Left lung (tissue), 10 donors: ENCODE results near the gene HGS. TPM values are rescaled to one million over a fixed set of nuclear protein-coding genes. Genes with fewer than 3 reads are reported as not detected.

ENCODE experiments used
- ATAC-seq: fragments of 200-7000 bp; cut with Tn5 transposase; one replicate; pipeline ENCODE4 v1.9.1; 2020; ENCODE audit warnings: moderate library complexity
- DNase-seq, 4 donors: peaks; one replicate each; pipeline ENCODE4 v3.0.0-alpha.2; 2013 to 2020
- H3K27ac ChIP-seq, 2 donors: fragments of 200-600 bp; sonication (generic) in 1 of 2; one replicate each; pipeline versions ENCODE4 v1.5.0 to v1.8.0; 2020 to 2021
- H3K27me3 ChIP-seq, 2 donors: fragments of 200-600 bp; sonication (generic) in 1 of 2; one replicate each; pipeline versions ENCODE4 v1.5.0 to v1.8.0; 2020 to 2021
- H3K36me3 ChIP-seq, 2 donors: fragments of 200-600 bp; sonication (generic) in 1 of 2; one replicate each; pipeline versions ENCODE4 v1.5.0 to v1.8.0; 2020 to 2021
- H3K4me1 ChIP-seq, 2 donors: fragments of 200-600 bp; one replicate each; pipeline ENCODE4 v1.8.0; 2021
- H3K4me3 ChIP-seq, 2 donors: fragments of 200-600 bp; sonication (generic) in 1 of 2; one replicate each; pipeline versions ENCODE4 v1.5.0 to v1.8.0; 2020 to 2021; ENCODE audit warnings: mild to moderate bottlenecking in 1 of 2
- H3K9me3 ChIP-seq, 2 donors: fragments of 200-600 bp; sonication (generic) in 1 of 2; one replicate each; pipeline versions ENCODE4 v1.5.0 to v1.8.0; 2020 to 2021
- intact Hi-C, 2 donors: fragments of 100-400 bp; cut with DNase I; formaldehyde crosslinking; loops; one replicate each; pipeline versions ENCODE4 v1.11.2 to v1.14.2; 2022
- polyA plus RNA-seq, 6 donors: library from polyadenylated mRNA; unstranded; fragments of 120-200 nt; gene quantifications; one replicate each; pipeline ENCODE4 v1.2.1, GENCODE V29; 2013; ENCODE audit not compliant: insufficient read length in 6 of 6
- total RNA-seq, 2 donors: library from RNA; stranded (reverse); fragmentation: NEBNext Ultra II Directional; extraction: Animal tissue kit (Norgen Biotek cat#: 25700); gene quantifications; one replicate each; pipeline ENCODE4 v1.2.1, GENCODE V29; 2021
- TF ChIP-seq, protein P1 (sequence below), 2 donors: fragments of 200-600 bp; sonication (generic) in 1 of 2; IDR thresholded peaks; one replicate each; pipeline versions ENCODE4 v1.5.0 to v1.8.0; 2021; ENCODE audit warnings: antibody characterized with exemption in 2 of 2
- donor health status: DM: no; HTN: yes; CAD: no.
- donor health status: DM: no; HTN: no; CAD: no.

HGS gene
- total and polyA plus RNA-seq, 8 donors = 72.9 to 123 (median 88.2) TPM

DNA sequence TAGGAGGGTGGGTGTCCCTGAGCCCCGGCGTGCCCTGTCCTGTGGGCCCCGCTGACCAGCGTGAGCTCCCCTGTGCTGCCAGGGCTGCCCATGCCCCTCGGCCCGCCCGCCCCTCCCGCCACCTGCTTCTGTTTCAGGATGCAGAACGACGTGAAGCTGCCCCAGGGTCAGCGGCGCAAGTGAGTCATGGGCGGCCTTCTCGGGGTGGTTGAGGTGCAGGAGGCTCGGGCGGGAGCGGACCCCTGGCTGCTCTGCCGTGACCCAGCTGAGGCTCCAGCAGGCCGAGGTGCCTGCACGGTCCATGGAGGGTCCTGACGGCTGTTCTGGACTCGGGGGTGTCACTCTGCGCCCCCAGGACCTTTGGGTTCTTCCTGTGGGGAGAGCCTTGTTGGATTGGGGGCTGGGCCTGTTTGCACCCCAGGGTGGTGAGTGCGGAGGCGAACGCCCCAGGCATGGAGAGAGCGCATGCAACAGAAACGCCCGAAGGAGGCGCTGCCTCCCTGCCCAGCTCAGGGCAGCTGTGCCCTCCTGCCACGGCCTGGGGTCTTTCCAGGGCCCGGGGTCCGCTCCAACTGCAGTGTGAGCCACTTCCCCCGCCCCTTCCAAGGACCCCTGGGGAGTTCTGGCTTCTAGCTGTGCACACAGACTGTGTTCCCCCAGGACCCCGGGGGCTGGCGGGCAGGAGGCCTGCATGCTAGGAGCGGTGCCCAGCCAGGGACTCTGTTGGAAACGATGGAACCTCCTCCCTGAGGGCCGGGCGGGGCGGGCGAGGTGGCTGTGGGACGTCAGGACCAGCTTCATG, 32.3 kb downstream of the HGS start:
- H3K4me1 ChIP-seq = peaks cover 15 to 28% of the 10 kb centered on the region in 2 donors
- TF ChIP-seq, protein P1, sequence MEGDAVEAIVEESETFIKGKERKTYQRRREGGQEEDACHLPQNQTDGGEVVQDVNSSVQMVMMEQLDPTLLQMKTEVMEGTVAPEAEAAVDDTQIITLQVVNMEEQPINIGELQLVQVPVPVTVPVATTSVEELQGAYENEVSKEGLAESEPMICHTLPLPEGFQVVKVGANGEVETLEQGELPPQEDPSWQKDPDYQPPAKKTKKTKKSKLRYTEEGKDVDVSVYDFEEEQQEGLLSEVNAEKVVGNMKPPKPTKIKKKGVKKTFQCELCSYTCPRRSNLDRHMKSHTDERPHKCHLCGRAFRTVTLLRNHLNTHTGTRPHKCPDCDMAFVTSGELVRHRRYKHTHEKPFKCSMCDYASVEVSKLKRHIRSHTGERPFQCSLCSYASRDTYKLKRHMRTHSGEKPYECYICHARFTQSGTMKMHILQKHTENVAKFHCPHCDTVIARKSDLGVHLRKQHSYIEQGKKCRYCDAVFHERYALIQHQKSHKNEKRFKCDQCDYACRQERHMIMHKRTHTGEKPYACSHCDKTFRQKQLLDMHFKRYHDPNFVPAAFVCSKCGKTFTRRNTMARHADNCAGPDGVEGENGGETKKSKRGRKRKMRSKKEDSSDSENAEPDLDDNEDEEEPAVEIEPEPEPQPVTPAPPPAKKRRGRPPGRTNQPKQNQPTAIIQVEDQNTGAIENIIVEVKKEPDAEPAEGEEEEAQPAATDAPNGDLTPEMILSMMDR (IDR thresholded peaks at IDR 0.05) = no peak
- DNase-seq (no peak), ATAC-seq (no peak)
- intact Hi-C loops = no loop called here
- no peaks in the 10 kb centered on the region for H3K9me3 ChIP-seq
- H3K27ac ChIP-seq = no peak overlapping the region
- H3K4me3 ChIP-seq = no peak overlapping the region
- H3K36me3 ChIP-seq = peaks cover 0 to 28% of the 10 kb centered on the region in 2 donors
- no peaks in the 10 kb centered on the region for H3K27me3 ChIP-seq

DNA sequence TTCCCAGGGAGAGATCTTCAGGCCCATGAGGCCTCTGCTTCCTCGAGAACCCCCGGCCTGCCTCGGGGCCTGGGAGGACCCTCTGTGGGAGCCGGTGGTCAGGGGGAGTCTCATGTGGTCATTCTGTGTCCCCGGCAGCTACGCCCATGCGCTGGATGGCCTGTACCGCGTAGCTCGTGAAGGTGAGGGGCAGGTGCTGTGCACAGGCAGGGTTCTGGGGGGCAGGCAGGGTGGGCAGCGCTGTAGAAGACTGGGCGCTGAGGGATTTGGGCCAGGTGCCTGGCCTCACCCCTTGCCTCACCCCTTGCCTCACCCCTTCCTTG, 32.8 kb downstream of the HGS start:
- intact Hi-C loops = no loop called here
- H3K27ac ChIP-seq = no peak overlapping the region
- DNase-seq = no peak

DNA sequence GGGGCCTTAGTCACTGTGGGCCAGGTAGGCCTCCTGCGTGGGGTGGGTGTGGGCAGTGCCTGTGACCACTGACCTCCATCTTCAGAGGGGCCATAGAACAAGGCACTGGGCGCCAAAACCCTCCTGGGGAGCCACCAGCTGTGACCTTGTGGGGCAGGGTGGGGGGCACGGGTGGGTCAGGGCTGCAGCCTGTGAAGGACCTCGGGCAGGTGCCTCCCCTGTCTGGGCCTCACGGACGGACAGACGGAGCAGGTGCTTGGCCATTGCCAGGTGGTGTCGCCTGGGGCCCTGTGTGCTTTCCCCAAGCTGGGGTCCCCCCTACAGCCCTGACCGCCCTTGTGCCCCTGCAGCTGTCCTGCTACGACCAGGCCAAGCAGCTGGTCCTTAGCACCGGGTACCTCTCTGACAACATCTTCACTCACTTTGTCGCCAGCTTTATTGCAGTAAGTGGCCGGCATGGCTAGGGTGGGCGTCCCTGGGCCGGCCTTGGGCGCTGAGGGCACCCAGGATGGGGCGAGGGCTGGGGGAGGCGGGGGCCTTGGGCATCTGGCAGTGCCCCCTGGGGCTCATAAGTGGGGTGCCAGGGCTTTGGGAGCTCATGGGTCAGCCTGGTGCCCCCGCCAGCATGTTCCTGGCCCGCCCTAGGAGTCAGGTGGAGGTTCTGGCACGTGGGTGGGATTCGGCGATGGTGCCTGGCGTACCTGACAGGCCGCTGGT, 33.4 kb downstream of the HGS start:
- ATAC-seq = no peak
- TF ChIP-seq, protein P1 (IDR thresholded peaks at IDR 0.05) = no peak
- Histone ChIP-seq H3K27me3 (peaks cover 0 to 1% of the 10 kb centered on the region in 2 donors), H3K9me3 (no peaks in the 10 kb centered on the region), H3K4me1 (peaks cover 12 to 27% of the 10 kb centered on the region in 2 donors), H3K27ac (no peak overlapping the region), H3K36me3 (peaks cover 0 to 28% of the 10 kb centered on the region in 2 donors), H3K4me3 (no peak overlapping the region)
- DNase-seq = no peak
- intact Hi-C loops = no loop called here

More for the DNA sequence above, 32.8 kb downstream of the HGS start:
- no peaks in the 10 kb centered on the region for H3K27me3 ChIP-seq
- H3K4me1 ChIP-seq = peaks cover 10 to 26% of the 10 kb centered on the region in 2 donors
- no peak overlapping the region for H3K4me3 ChIP-seq
- H3K9me3 ChIP-seq = no peaks in the 10 kb centered on the region
- H3K36me3 ChIP-seq = peaks cover 0 to 28% of the 10 kb centered on the region in 2 donors
- TF ChIP-seq, protein P1 (IDR thresholded peaks at IDR 0.05) = no peak
- no peak for ATAC-seq

DNA sequence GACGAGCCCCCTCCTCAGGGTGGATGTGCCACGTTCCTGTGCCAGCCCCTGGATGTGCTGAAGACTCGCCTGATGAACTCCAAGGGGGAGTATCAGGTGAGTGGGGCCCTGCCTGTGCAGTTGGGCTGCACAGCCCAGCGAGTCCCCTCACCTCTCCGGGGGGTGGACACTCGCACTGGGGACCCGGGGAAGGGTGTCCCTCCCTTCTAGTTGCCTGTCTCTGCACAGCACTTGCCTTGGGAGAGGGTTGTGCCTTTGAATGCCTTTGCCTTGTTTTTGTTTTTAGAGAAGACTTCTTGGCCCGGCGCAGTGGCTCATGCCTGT, 33.9 kb downstream of the HGS start:
- intact Hi-C loops = no loop called here
- no peak overlapping the region for H3K4me3 ChIP-seq
- TF ChIP-seq, protein P1 (IDR thresholded peaks at IDR 0.05) = no peak

More for the DNA sequence above, 33.9 kb downstream of the HGS start:
- Histone ChIP-seq H3K9me3 (no peaks in the 10 kb centered on the region), H3K36me3 (peaks cover 0 to 28% of the 10 kb centered on the region in 2 donors), H3K27me3 (peaks cover 0 to 4% of the 10 kb centered on the region in 2 donors), H3K27ac (no peak overlapping the region), H3K4me1 (peaks cover 14 to 27% of the 10 kb centered on the region in 2 donors)
- no peak for DNase-seq
- ATAC-seq = no peak
